Chondrocyte (in vitro differentiated cells): ENCODE results near the gene HIPK4. TPM values are rescaled to one million over a fixed set of nuclear protein-coding genes. Genes with fewer than 3 reads are reported as not detected.
A peak's percentile ranks its signal among the peaks of the same experiment; 100 is the strongest.

ENCODE experiments used
- DNase-seq: peaks from one replicate; pipeline ENCODE4 v3.0.0; 2021; ENCODE audit warnings: mixed read lengths, low spot score
- H3K27ac Mint-ChIP-seq: one replicate; pipeline ENCODE4 v1.8.0; 2021; ENCODE audit warnings: mild to moderate bottlenecking, moderate library complexity, mixed read lengths; ENCODE audit not compliant: unreplicated experiment
- H3K27me3 Mint-ChIP-seq: 2 replicates; pipeline ENCODE4 v1.8.0; 2021; ENCODE audit warnings: low read depth, mixed read lengths
- H3K36me3 Mint-ChIP-seq: 2 replicates; pipeline ENCODE4 v1.8.0; 2021; ENCODE audit warnings: low read depth, mixed read lengths
- H3K4me1 Mint-ChIP-seq: 2 replicates; pipeline ENCODE4 v1.8.0; 2021; ENCODE audit warnings: low read depth, mild to moderate bottlenecking, mixed read lengths
- H3K4me3 Mint-ChIP-seq: one replicate; pipeline ENCODE4 v1.8.0; 2021; ENCODE audit warnings: mild to moderate bottlenecking, moderate library complexity, mixed read lengths; ENCODE audit not compliant: unreplicated experiment
- H3K9me3 Mint-ChIP-seq: 2 replicates; pipeline ENCODE4 v1.8.0; 2021; ENCODE audit warnings: low read depth, mixed read lengths
- total RNA-seq: library from RNA; stranded (reverse); gene quantifications from 3 replicates; pipeline ENCODE4 v1.2.1, GENCODE V29; 2021
- TF ChIP-seq, protein P1 (sequence below): fragments of 200-600 bp; sonication (generic); IDR thresholded peaks from 2 replicates; pipeline ENCODE4 v1.5.0; 2021; ENCODE audit warnings: antibody characterized with exemption, mild to moderate bottlenecking, moderate library complexity

HIPK4 gene
- total RNA-seq, 1 donor from 2014 or later, result 0.20 TPM

DNA sequence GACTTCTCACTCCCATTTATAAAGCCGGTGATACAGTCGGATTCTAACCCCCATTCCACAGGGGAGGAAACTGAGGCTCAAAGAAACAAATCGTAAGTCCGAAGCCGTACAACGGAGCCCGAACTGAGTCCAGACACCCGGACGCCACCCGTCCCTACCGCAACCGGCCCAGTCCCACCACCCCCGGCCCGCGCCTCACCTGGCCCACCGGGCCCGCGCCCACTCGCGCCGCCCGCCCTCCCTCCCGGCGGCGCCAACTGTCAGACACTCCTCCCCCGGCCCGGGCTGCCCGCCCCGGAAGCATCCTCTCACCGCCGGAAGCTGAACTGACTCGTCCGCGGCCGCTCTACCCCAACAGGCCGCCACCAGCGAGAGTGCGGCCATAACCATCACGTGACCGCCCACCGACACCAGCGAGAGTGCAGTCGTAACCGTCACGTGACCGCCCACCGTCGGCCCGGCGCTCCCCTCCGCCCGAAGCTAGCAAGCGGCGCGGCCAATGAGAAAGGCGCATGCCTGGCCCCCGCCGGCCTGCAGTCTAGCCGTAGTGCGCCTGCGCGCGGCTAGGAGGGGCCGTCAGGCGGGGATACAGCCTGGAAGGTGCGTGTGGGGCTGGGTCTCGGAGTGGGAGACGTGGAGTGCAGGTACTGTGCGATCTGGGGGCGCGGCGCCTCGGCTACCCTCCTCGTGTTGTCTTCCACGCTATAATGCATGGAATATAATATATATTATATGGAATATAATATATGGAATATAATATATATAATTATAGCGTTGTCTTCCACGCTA is 41.7 kb downstream of the HIPK4 start, which contains the start of the genes C19orf47 and PLD3:
Gene C19orf47, minus strand, starts transcription at position 273 of the 789 bp plus-strand sequence. CDS start 6,540 bp downstream, outside the sequence.
Gene PLD3, plus strand, starts transcription at position 571 of the 789 bp plus-strand sequence. CDS start 17,789 bp downstream, outside the sequence.
- Mint-ChIP-seq H3K9me3 (no peaks in the 10 kb centered on the region), H3K27ac (peak within 1 kb of the TSS; percentile 97), H3K4me3 (peak within 1 kb of the TSS; percentile 94), H3K36me3 (no peaks in the 10 kb centered on the region), H3K4me1 (peaks cover 31% of the 10 kb centered on the region), H3K27me3 (no peaks in the 10 kb centered on the region)
- TF ChIP-seq, protein P1, sequence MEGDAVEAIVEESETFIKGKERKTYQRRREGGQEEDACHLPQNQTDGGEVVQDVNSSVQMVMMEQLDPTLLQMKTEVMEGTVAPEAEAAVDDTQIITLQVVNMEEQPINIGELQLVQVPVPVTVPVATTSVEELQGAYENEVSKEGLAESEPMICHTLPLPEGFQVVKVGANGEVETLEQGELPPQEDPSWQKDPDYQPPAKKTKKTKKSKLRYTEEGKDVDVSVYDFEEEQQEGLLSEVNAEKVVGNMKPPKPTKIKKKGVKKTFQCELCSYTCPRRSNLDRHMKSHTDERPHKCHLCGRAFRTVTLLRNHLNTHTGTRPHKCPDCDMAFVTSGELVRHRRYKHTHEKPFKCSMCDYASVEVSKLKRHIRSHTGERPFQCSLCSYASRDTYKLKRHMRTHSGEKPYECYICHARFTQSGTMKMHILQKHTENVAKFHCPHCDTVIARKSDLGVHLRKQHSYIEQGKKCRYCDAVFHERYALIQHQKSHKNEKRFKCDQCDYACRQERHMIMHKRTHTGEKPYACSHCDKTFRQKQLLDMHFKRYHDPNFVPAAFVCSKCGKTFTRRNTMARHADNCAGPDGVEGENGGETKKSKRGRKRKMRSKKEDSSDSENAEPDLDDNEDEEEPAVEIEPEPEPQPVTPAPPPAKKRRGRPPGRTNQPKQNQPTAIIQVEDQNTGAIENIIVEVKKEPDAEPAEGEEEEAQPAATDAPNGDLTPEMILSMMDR, result no peak
- DNase-seq, result peak; percentile 100

DNA sequence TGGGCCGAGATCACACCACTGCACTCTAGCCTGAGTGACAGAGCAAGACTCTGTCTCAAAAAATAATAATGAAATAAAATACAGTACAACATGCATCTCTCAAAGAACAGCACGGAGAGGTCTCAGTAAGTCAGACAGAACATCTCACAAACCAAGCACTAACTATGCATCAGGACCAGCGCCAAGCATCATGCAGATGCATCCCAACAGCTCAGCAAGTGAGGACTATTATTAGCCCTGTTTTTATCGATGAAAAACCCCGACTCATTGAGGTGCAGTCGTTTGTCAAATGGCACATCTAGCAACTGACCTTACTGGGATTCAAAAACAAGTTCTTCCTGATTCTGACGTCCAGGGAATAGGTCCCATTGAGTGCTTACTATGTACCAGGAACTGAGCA is 45.6 kb downstream of the HIPK4 start:
- TF ChIP-seq, protein P1, result no peak
- peaks cover 2% of the 10 kb centered on the region for H3K36me3 Mint-ChIP-seq
- H3K9me3 Mint-ChIP-seq, result no peaks in the 10 kb centered on the region
- peak overlapping the region; percentile 55 for H3K27ac Mint-ChIP-seq
- no peak for DNase-seq
- H3K4me3 Mint-ChIP-seq, result no peak overlapping the region
- no peaks in the 10 kb centered on the region for H3K27me3 Mint-ChIP-seq
- peaks cover 49% of the 10 kb centered on the region for H3K4me1 Mint-ChIP-seq

DNA sequence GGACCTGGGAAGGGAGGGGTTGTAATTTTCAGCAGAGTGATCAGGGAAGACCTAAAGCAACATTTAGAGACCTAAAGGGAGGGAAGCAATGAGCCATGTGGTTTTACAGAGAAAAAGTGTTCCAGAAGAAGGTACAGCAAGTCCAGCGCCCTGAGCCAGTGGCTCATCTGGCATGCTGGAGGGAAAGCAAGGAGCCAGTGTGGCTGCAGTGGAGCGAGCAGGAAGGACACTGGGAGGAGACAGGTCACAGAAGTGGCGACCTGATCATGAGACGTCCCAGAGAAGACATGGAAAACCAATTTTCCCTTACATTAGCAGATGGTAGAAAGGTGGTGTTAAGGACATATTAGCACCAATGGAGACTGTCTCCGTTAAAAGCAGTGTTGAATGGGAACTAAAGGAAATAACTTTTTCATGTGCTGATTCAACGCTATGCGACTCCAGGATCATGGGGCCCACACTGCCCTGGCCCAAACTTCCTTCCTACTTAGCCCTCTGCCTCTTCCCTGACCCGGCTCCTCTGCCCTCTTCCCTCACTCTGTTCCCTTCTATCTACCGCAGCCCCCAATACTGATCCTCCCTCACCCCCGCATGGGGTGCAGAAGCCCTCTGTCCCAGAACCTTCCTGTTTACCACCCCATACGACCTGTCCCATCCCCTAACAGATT is 47.2 kb downstream of the HIPK4 start:
- TF ChIP-seq, protein P1, result no peak
- no peaks in the 10 kb centered on the region for H3K27me3 Mint-ChIP-seq
- H3K36me3 Mint-ChIP-seq, result peaks cover 8% of the 10 kb centered on the region
- H3K4me3 Mint-ChIP-seq, result no peak overlapping the region
- peaks cover 43% of the 10 kb centered on the region for H3K4me1 Mint-ChIP-seq
- H3K9me3 Mint-ChIP-seq, result no peaks in the 10 kb centered on the region
- peak overlapping the region; percentile 96 for H3K27ac Mint-ChIP-seq
- no peak for DNase-seq

DNA sequence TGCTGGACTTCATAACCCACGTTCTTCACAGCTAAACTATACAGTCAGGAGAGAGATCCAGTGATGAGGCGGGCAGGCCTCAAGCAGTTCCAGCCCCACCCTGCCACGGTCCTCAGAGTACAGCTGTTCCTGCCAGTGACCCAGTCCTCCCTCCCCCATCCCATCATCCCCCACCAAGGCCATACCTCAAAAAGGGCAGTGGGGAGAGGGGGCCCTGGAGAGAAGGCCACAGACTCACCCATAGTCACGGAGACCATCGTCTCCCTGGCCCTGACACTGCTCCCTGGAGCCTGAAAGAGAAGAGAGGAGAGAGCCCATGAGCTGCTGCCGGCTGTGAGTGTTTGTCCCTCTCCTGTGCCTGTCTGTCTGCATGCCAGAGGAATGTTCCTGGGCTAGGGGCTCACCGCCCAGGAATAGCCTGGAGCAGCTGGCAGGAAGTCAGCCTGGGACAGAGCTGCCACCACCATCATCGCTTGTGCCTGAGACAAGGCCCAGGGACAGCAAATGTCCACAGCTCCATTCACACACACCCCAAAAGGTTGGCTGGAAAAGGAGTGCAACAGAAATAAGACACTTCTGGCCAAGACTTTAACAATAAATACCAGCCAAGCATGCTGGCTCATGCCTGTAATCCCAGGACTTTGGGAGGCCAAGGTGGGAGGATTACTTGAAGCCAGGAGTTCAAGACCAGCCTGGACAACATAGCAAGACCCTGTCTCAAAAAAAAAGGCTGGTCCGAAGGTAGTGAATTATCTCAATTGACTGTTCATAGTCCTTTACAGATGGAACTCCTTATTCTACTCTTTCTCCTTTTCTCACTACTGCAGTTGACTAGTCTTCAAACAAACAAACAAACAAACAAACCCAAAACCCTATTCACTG is 48.1 kb downstream of the HIPK4 start:
- Mint-ChIP-seq H3K9me3 (no peaks in the 10 kb centered on the region), H3K4me1 (peaks cover 34% of the 10 kb centered on the region), H3K27ac (peak overlapping the region; percentile 96), H3K27me3 (no peaks in the 10 kb centered on the region), H3K36me3 (peaks cover 8% of the 10 kb centered on the region), H3K4me3 (peak overlapping the region; percentile 67)
- TF ChIP-seq, protein P1, result no peak
- no peak for DNase-seq
